GM12878 (cell line): ENCODE results near the gene GPR171. TPM values are rescaled to one million over a fixed set of nuclear protein-coding genes. Genes with fewer than 3 reads are reported as not detected.

Experiments
- ATAC-seq: fragments of 200-7000 bp; cut with Tn5 transposase; 3 replicates; pipeline ENCODE4 v1.9.1; 2020; ENCODE audit warnings: mild to moderate bottlenecking, moderate library complexity
- BruUV-seq: library from RNA; stranded (reverse); fragments of 400-500 nt; replicated peaks from 2 replicates; lab custom pipeline; 2021; lab: Mats Ljungman, UMichigan
- CTCF ChIA-PET: fragments of 300-600 bp; sonication (Branson Sonifier 250); formaldehyde crosslinking; extraction: SDS; loops from one replicate; lab custom pipeline; 2021; ENCODE audit warnings: inconsistent platforms; lab: Yijun Ruan, JAX
- POLR2A ChIA-PET: fragments of 350-600 bp; formaldehyde crosslinking; extraction: SDS; loops from one replicate; lab custom pipeline; 2021; ENCODE audit warnings: inconsistent platforms; lab: Charles Lee
- RAD21 ChIA-PET: fragments of 300-600 bp; sonication (Branson Sonifier 250); formaldehyde crosslinking; loops from one replicate; lab custom pipeline; 2023; ENCODE audit warnings: antibody characterized with exemption; ENCODE audit not compliant: unreplicated experiment; lab: Charles Lee
- SMC1A ChIA-PET: fragments of 300-600 bp; sonication (Branson Sonifier 250); formaldehyde crosslinking; loops from one replicate; lab custom pipeline; 2023; ENCODE audit not compliant: unreplicated experiment, uncharacterized antibody; lab: Charles Lee
- DNase-seq: peaks from one replicate; pipeline ENCODE4 v3.0.0-alpha.2; 2011; ENCODE audit warnings: low read depth, low spot score
- FAIRE-seq: peaks from 3 replicates; lab custom pipeline; 2011; peaks lifted over from hg19 to GRCh38; lab: Jason Lieb, UNC
- H2AFZ ChIP-seq: 2 replicates; pipeline ENCODE4 v1.6.0; 2011; ENCODE audit warnings: low read depth, low read length, control low read depth; ENCODE audit not compliant: control insufficient read depth
- H3K27ac ChIP-seq: 2 replicates; pipeline ENCODE4 v1.5.1; 2011; ENCODE audit warnings: control low read depth; ENCODE audit not compliant: control insufficient read depth, insufficient read depth
- H3K27me3 ChIP-seq, 2 experiments: replicated peaks in 1 of 2; 2 replicates each; pipeline versions ENCODE4 v1.6.0 to v1.6.1; 2011; ENCODE audit warnings: low read length in 1 of 2; ENCODE audit not compliant: control insufficient read depth in 2 of 2, insufficient read depth in 2 of 2
- H3K36me3 ChIP-seq, 2 experiments: 2 replicates each; pipeline ENCODE4 v1.5.1; 2011; ENCODE audit warnings: low read length in 1 of 2; ENCODE audit not compliant: control insufficient read depth in 2 of 2, insufficient read depth in 2 of 2
- H3K4me1 ChIP-seq: 2 replicates; pipeline ENCODE4 v1.6.1; 2011; ENCODE audit warnings: mild to moderate bottlenecking, low read length, moderate library complexity, mixed read lengths; ENCODE audit not compliant: control insufficient read depth, insufficient read depth
- H3K4me2 ChIP-seq: 2 replicates; pipeline ENCODE4 v1.6.0; 2011; ENCODE audit warnings: control low read depth; ENCODE audit not compliant: control insufficient read depth, insufficient read depth
- H3K4me3 ChIP-seq: fragments of 200-600 bp; sonication (generic); 2 replicates; pipeline ENCODE4 v1.5.1; 2016
- H3K79me2 ChIP-seq: 2 replicates; pipeline ENCODE4 v1.6.0; 2011; ENCODE audit warnings: low read length; ENCODE audit not compliant: control insufficient read depth, insufficient read depth
- H3K9ac ChIP-seq: 2 replicates; pipeline ENCODE4 v1.8.0; 2011; ENCODE audit warnings: low read length, control low read depth, mixed read lengths; ENCODE audit not compliant: control insufficient read depth, insufficient read depth
- H3K9me3 ChIP-seq: replicated peaks from 3 replicates; pipeline ENCODE4 v1.5.1; 2011; ENCODE audit warnings: mild to moderate bottlenecking, low read length; ENCODE audit not compliant: control insufficient read depth, insufficient read depth
- H4K20me1 ChIP-seq: 2 replicates; pipeline ENCODE4 v1.6.0; 2011; ENCODE audit not compliant: control insufficient read depth, insufficient read depth
- ASH2L ChIP-seq: fragments of 300-600, 200-600 bp; sonication (generic); IDR thresholded peaks from 2 replicates; pipeline ENCODE4 v1.6.1; 2017; ENCODE audit warnings: low read depth, mild to moderate bottlenecking, borderline replicate concordance
- ATF2 ChIP-seq: IDR thresholded peaks from 2 replicates; pipeline ENCODE4 v1.6.1; 2012; ENCODE audit warnings: low read length, inconsistent platforms
- BCL3 ChIP-seq: IDR thresholded peaks from 2 replicates; pipeline ENCODE4 v1.6.1; 2011; ENCODE audit warnings: borderline replicate concordance, low read depth, mild to moderate bottlenecking, moderate library complexity, low read length; ENCODE audit not compliant: insufficient read depth, poor library complexity, severe bottlenecking
- GABPA ChIP-seq: IDR thresholded peaks from 2 replicates; pipeline ENCODE4 v1.6.1; 2014; ENCODE audit warnings: antibody characterized with exemption, low read depth, mild to moderate bottlenecking, inconsistent platforms
- NFYB ChIP-seq: IDR thresholded peaks from 2 replicates; pipeline ENCODE4 v1.6.1; 2011; ENCODE audit warnings: low read depth, mild to moderate bottlenecking, low read length, improper control_type of control experiment, moderate library complexity; ENCODE audit not compliant: insufficient read depth
- PKNOX1 ChIP-seq: fragments of 450-650 bp; IDR thresholded peaks from 2 replicates; pipeline ENCODE4 v1.6.1; 2016; ENCODE audit warnings: mild to moderate bottlenecking
- PRDM15 ChIP-seq: fragments of 450-650 bp; formaldehyde crosslinking; IDR thresholded peaks from 2 replicates; pipeline ENCODE4 v1.4.0; 2020; ENCODE audit warnings: mild to moderate bottlenecking, moderate library complexity
- USF1 ChIP-seq: IDR thresholded peaks from 2 replicates; pipeline ENCODE4 v1.6.1; 2011; ENCODE audit warnings: borderline replicate concordance, low read depth, mild to moderate bottlenecking, moderate library complexity, mixed read lengths, low read length; ENCODE audit not compliant: insufficient read depth; ENCODE audit errors: extremely low read length
- ZNF207 ChIP-seq: fragments of 450-650 bp; IDR thresholded peaks from 2 replicates; pipeline ENCODE4 v1.6.1; 2014; ENCODE audit warnings: antibody characterized with exemption, mild to moderate bottlenecking, borderline replicate concordance
- ZNF687 ChIP-seq: fragments of 450-650 bp; IDR thresholded peaks from 2 replicates; pipeline ENCODE4 v1.6.1; 2017; ENCODE audit warnings: mild to moderate bottlenecking, moderate library complexity
- WGBS: methylation state at CpG from one replicate; pipeline ENCODE4 v1.1.6; 2016; ENCODE audit warnings: low lambda C conversion rate; ENCODE audit not compliant: insufficient replicate concordance, insufficient coverage; ENCODE audit errors: missing lambda C conversion rate; 5-methylcytosine and 5-hydroxymethylcytosine counted together
- in situ Hi-C: fragments of 300-500 bp; cut with MboI; formaldehyde crosslinking; loops from 9 replicates; pipeline ENCODE4 v1.14.3; 2018; ENCODE audit warnings: mixed read lengths
- intact Hi-C: fragments of 100-400 bp; cut with micrococcal nuclease; formaldehyde crosslinking; loops from one replicate; pipeline ENCODE4 v1.14.2; 2022; ENCODE audit not compliant: unreplicated experiment
- polyA plus RNA-seq, 11 experiments: library from polyadenylated mRNA; depleted of rRNA in 4 of 11; unstranded in 6 of 11; stranded (reverse) in 5 of 11; fragments of >200 nt; fragmentation: Nextera tagmentation in 4 of 11; fragmentation: Illumina TruSeq in 1 of 11; extraction: Ambion mirVana in 4 of 11; extraction: Trizol in 1 of 11; gene quantifications; 1 replicate in 1 of 11; 2 replicates in 10 of 11; pipeline versions ENCODE4 v1.2.1 to v1.2.3, GENCODE V29; 2011 to 2016; ENCODE audit warnings: inconsistent platforms in 2 of 11, missing spikeins in 2 of 11, low read depth in 1 of 11
- total RNA-seq, 4 experiments: library from RNA; depleted of rRNA in 3 of 4; stranded (reverse); fragments of >200 nt in 3 of 4; fragmentation: Illumina TruSeq in 1 of 4; extraction: Trizol in 1 of 4; gene quantifications; 2 replicates each; pipeline versions ENCODE4 v1.2.1 to v1.2.3, GENCODE V29; 2013 to 2021

The GPR171 gene
- total and polyA plus RNA-seq, 10 of the 15 experiments (the other 5 are each of a cell fraction or from before 2014, with no cell fraction given) = 0.05 to 0.07 TPM; not detected in 8

GRCh38 chr3:151214459-151214858, 11.4 kb upstream of the GPR171 start:
- no peaks in the 10 kb centered on the region for H3K9me3 ChIP-seq
- in situ Hi-C loops (no loop called here), intact Hi-C loops (no loop called here)
- DNase-seq = no peak
- FAIRE-seq = no peak
- BruUV-seq = no TSS peak
- no peak overlapping the region for H3K4me2 ChIP-seq
- no peak overlapping the region for H3K4me3 ChIP-seq
- ChIA-PET SMC1A (no interaction called here), POLR2A (interaction anchor here (1.7 kb wide), 1 partner anchor 20 kb away, joined by 3 read pairs; no protein-coding TSS in a partner anchor), RAD21 (no interaction called here), CTCF (no interaction called here)
- no peaks in the 10 kb centered on the region for H4K20me1 ChIP-seq
- no peak overlapping the region for H3K9ac ChIP-seq
- WGBS = 100% methylated on average over 1 of the region's 1 CpG
- H3K79me2 ChIP-seq = no peaks in the 10 kb centered on the region
- no peaks in the 10 kb centered on the region for H3K4me1 ChIP-seq
- peaks cover 0 to 2% of the 10 kb centered on the region in 2 experiments; a peak in 2 of 4 replicates for H3K27me3 ChIP-seq
- H3K27ac ChIP-seq = no peak overlapping the region
- no peak for ATAC-seq
- H2AFZ ChIP-seq = no peak overlapping the region
- H3K36me3 ChIP-seq = no peaks in the 10 kb centered on the region
- TF ChIP-seq NFYB (no peak), USF1 (no peak), ATF2 (no peak), ZNF687 (no peak), PRDM15 (CRISPR knock-in tag) (no peak), PKNOX1 (no peak), GABPA (no peak), ZNF207 (no peak), ASH2L (no peak), BCL3 (no peak)
